GM15510 (cell line): ENCODE data around the gene GPX8.

Experiments
- POLR2A ChIP-seq: IDR thresholded peaks from 3 replicates; pipeline ENCODE4 v1.6.1; 2011; ENCODE audit warnings: borderline replicate concordance; ENCODE audit not compliant: insufficient read length; ENCODE audit errors: extremely low read depth

The GPX8 gene

GRCh38 chr5:55188656-55189540 lies 28.9 kb downstream of the GPX8 start:
- no peak for TF ChIP-seq POLR2A

- no peak for TF ChIP-seq POLR2A
Measured at GRCh38 chr5:55191165-55191564, 31.2 kb downstream of the GPX8 start.

- no peak for TF ChIP-seq POLR2A
Measured at GRCh38 chr5:55205001-55205400, 45.0 kb downstream of the GPX8 start.

- TF ChIP-seq POLR2A, result no peak
Measured at GRCh38 chr5:55211184-55211874, 51.4 kb downstream of the GPX8 start.
